H1 (cell line): Measurements from ENCODE around the gene SYNPR.

Source experiments
- CTCF ChIP-seq, 3 experiments: IDR thresholded peaks; 1 replicate in 2 of 3; 2 replicates in 1 of 3; pipeline versions ENCODE4 v1.5.1 to v1.6.1; 2011; ENCODE audit warnings: low read length in 3 of 3, mild to moderate bottlenecking in 3 of 3, inconsistent platforms in 2 of 3, low read depth in 1 of 3, moderate library complexity in 1 of 3; ENCODE audit not compliant: insufficient read depth in 1 of 3; ENCODE audit errors: control extremely low read depth in 1 of 3
- E2F6 ChIP-seq: IDR thresholded peaks from 2 replicates; pipeline ENCODE4 v1.6.1; 2012; ENCODE audit warnings: inconsistent platforms
- NANOG ChIP-seq: IDR thresholded peaks from 2 replicates; pipeline ENCODE4 v1.6.1; 2011; ENCODE audit warnings: low read length, low read depth, mild to moderate bottlenecking, inconsistent platforms; ENCODE audit not compliant: insufficient read depth, poor library complexity, severe bottlenecking
- POLR2AphosphoS5 ChIP-seq: IDR thresholded peaks from 2 replicates; pipeline ENCODE4 v1.6.1; 2011; ENCODE audit warnings: low read depth, low read length
- TAF1 ChIP-seq: IDR thresholded peaks from 2 replicates; pipeline ENCODE4 v1.6.1; 2011; ENCODE audit warnings: mild to moderate bottlenecking, low read depth, low read length
- TF ChIP-seq, protein P1 (sequence below): IDR thresholded peaks from 2 replicates; pipeline ENCODE4 v1.6.1; 2011; ENCODE audit warnings: low read depth, mild to moderate bottlenecking, low read length; ENCODE audit not compliant: insufficient read depth

DNA sequence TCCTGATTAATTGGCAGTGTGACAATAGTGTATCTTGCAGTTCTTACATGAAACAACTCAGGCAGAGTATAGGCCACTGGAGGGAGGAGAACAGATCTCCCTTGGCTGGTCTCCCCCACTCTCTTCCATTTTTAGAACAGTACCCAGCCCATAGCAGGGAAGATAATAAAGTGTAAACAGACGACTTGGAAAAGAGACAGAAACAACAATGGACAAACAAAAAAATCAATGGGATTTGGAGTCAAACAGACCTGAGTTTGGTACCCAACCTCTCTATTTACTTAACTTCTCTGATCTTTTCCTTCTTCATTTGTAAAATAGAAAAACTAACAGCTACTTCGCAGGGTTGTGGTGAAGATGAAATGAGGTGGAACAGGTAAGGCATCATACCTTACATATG lies 315.7 kb downstream of the SYNPR start:
- TF ChIP-seq E2F6 (no peak), NANOG (no peak), CTCF (IDR thresholded peaks at IDR 0.05; ENCODE audit: control extremely low read depth in 1 of 3, insufficient read depth in 1 of 3, low read depth in 1 of 3, low read length in 3 of 3) (no peak), POLR2AphosphoS5 (no peak), TAF1 (no peak)
- TF ChIP-seq, protein P1, sequence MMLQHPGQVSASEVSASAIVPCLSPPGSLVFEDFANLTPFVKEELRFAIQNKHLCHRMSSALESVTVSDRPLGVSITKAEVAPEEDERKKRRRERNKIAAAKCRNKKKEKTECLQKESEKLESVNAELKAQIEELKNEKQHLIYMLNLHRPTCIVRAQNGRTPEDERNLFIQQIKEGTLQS: no peak
